Transverse colon (tissue), 4 donors: ENCODE results near the gene ZNF254.

ENCODE experiments used
- POLR2AphosphoS5 ChIP-seq, 3 donors: sonication (generic); formaldehyde crosslinking; IDR thresholded peaks; one replicate each; pipeline ENCODE4 v1.6.1; 2016; ENCODE audit warnings: antibody characterized with exemption in 3 of 3
- TF ChIP-seq, protein P1 (sequence below), 5 experiments: fragments of 200-600 bp in 3 of 5; fragments of 450-650 bp in 2 of 5; sonication (generic) in 3 of 5; IDR thresholded peaks; 1 replicate in 2 of 5; 2 replicates in 3 of 5; pipeline ENCODE4 v1.5.1; 2016 to 2017; ENCODE audit warnings: antibody characterized with exemption in 5 of 5, inconsistent platforms in 3 of 5, mild to moderate bottlenecking in 2 of 5, moderate library complexity in 1 of 5

DNA sequence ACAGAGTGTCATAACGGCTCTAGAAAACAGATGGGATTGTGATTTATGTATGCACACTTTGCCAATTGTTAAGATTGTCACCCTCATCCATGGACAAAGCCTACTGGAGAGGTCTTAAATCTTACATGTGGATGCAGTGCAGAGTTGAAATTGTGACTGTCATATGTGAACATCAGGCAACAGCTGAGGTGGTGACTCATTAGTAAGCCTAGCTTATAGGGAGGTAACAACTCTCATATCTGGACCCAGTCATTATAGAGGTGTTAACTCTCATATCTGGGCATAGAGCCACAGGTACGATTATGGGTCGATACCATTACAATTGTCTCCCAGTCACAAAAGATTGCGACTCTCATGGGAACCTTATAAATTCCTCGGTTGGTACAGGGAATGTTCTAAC, 29.8 kb upstream of the ZNF254 start:
- TF ChIP-seq, protein P1, sequence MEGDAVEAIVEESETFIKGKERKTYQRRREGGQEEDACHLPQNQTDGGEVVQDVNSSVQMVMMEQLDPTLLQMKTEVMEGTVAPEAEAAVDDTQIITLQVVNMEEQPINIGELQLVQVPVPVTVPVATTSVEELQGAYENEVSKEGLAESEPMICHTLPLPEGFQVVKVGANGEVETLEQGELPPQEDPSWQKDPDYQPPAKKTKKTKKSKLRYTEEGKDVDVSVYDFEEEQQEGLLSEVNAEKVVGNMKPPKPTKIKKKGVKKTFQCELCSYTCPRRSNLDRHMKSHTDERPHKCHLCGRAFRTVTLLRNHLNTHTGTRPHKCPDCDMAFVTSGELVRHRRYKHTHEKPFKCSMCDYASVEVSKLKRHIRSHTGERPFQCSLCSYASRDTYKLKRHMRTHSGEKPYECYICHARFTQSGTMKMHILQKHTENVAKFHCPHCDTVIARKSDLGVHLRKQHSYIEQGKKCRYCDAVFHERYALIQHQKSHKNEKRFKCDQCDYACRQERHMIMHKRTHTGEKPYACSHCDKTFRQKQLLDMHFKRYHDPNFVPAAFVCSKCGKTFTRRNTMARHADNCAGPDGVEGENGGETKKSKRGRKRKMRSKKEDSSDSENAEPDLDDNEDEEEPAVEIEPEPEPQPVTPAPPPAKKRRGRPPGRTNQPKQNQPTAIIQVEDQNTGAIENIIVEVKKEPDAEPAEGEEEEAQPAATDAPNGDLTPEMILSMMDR (IDR thresholded peaks at IDR 0.05), result no peak
- no peak for TF ChIP-seq POLR2AphosphoS5 (IDR thresholded peaks at IDR 0.05)
